ENCODE measurements around the gene SEPTIN7.
A peak's percentile ranks its signal among the peaks of the same experiment; 100 is the strongest.

The SEPTIN7 gene

DNA sequence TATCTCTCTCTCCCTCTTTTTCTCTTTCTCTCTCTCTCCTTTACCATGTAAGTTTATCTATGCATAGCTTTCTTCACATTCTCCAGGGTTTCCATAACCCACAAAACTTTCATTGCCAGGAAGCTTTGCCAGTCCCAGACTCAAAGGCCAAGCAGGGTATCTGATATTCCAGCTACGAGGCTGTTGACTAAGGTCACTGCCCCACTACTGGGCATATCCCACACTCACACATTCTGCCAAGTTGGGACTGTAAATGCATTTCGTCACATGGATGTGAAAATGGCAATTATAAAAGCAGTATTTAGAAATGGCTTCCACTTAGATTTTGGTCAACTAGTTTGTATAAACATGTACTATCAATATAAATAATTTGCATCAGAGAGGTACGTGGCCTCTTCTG is 43.3 kb upstream of the SEPTIN7 start:
- TF ChIP-seq, protein P1, sequence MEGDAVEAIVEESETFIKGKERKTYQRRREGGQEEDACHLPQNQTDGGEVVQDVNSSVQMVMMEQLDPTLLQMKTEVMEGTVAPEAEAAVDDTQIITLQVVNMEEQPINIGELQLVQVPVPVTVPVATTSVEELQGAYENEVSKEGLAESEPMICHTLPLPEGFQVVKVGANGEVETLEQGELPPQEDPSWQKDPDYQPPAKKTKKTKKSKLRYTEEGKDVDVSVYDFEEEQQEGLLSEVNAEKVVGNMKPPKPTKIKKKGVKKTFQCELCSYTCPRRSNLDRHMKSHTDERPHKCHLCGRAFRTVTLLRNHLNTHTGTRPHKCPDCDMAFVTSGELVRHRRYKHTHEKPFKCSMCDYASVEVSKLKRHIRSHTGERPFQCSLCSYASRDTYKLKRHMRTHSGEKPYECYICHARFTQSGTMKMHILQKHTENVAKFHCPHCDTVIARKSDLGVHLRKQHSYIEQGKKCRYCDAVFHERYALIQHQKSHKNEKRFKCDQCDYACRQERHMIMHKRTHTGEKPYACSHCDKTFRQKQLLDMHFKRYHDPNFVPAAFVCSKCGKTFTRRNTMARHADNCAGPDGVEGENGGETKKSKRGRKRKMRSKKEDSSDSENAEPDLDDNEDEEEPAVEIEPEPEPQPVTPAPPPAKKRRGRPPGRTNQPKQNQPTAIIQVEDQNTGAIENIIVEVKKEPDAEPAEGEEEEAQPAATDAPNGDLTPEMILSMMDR (IDR thresholded peaks at IDR 0.05; ENCODE audit: unreplicated experiment in 3 of 3) = no peak
- Mint-ChIP-seq H3K27ac (peak overlapping the region; percentile 21 to 80 (median 76)), H3K9me3 (no peaks in the 10 kb centered on the region), H3K4me1 (peaks cover 46% of the 10 kb centered on the region), H3K4me3 (no peak overlapping the region), H3K36me3 (ENCODE audit: low read depth) (no peaks in the 10 kb centered on the region), H3K27me3 (ENCODE audit: low read depth) (no peaks in the 10 kb centered on the region)

DNA sequence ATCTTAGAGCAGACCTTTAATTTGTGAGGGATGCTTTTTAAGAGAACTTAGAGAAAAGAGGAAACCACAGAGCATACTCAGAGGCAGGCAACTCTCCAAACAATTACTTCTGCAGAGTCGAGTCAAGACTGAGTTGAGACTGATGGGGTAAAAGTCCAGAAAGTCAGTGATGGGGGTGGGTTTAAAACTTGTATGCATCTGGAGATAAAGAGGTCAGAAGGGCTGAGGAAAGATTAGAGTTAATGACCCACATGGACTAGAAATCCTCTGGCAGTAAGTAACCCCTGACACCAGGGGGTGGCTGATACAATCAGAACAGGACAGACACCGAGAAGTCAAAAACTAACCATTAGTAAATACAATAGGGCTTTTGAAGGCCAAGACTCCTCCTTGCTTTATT is 42.4 kb upstream of the SEPTIN7 start:
- no peaks in the 10 kb centered on the region for H3K36me3 Mint-ChIP-seq (ENCODE audit: low read depth)
- H3K27ac Mint-ChIP-seq = peak overlapping the region; percentile 14 to 80 (median 77)
- H3K4me1 Mint-ChIP-seq = peaks cover 51% of the 10 kb centered on the region
- H3K4me3 Mint-ChIP-seq = no peak overlapping the region
- TF ChIP-seq, protein P1 (IDR thresholded peaks at IDR 0.05; ENCODE audit: unreplicated experiment in 3 of 3) = no peak
- no peaks in the 10 kb centered on the region for H3K9me3 Mint-ChIP-seq
- no peaks in the 10 kb centered on the region for H3K27me3 Mint-ChIP-seq (ENCODE audit: low read depth)

DNA sequence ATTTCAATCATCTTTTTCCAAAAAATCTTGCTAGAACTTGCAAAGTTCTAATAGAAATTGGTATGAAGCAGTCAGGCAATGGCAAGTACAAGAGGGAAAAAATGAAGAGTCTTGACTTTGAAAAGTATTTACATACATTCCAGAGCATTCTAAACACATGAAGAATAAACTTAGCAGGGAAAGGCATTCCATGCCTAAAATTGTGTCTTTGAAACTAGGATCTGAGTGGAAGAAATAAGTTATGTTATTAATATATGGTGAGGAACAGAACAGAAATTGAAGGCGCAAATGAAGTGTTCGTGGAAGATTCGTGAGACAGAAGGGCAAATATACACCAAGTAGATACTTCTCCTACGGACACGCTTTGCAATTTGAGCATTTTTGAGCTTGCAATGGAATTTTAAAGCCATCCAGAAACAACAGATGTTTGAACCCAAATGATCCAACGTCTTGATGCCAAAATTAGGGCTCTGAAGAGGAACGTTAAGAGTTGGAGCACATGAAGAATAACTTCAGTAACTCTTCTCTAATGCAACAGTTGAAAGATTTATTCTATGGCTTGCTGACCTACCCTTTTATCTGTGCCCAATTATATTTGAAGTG is 40.6 kb upstream of the SEPTIN7 start:
- TF ChIP-seq, protein P1 (IDR thresholded peaks at IDR 0.05; ENCODE audit: unreplicated experiment in 3 of 3) = no peak
- no peaks in the 10 kb centered on the region for H3K36me3 Mint-ChIP-seq (ENCODE audit: low read depth)
- peak overlapping the region in 2 of 3 experiments; percentile 3 to 9 for H3K4me3 Mint-ChIP-seq

DNA sequence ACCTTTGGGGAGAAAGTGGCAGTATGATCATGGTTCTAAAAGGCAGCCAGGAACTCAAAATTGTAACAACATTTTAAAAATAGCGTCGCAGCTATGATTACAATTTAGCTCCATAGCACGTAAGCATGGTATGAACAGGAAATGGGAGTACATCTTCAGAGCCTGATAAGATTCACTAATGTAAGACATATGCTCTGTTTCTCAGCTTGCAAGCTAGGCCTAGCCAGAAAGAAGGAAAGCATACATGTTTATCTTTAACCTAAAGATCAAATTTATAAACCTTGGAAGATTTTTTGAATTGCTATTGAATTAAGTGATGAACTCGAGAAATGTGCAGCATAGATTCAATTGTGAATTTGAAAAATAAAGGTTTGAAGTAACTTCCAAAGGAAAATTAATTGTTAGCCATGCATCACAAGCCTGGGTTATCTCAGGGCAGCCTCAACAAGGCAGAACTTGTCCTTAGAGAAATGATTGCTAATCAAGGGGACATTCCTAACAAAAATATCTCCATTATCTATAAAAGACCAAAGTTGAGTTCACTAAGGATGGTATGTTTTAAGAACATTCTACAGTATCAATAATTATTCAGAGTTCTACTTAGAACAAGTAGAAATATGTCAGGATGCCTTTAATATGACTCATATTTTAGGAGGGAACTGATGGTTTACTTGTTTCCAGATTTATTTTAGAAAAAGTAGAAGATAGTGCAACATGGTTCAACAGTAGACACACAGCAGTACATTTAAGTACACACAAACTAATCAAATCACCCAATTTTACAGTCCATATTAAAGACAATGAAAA is 38.8 kb upstream of the SEPTIN7 start:
- no peak overlapping the region for H3K4me3 Mint-ChIP-seq
- H3K36me3 Mint-ChIP-seq (ENCODE audit: low read depth) = no peaks in the 10 kb centered on the region
- no peaks in the 10 kb centered on the region for H3K9me3 Mint-ChIP-seq
- peaks cover 48% of the 10 kb centered on the region for H3K4me1 Mint-ChIP-seq
- peak overlapping the region; percentile 77 to 90 (median 82) for H3K27ac Mint-ChIP-seq
- H3K27me3 Mint-ChIP-seq (ENCODE audit: low read depth) = no peaks in the 10 kb centered on the region
- TF ChIP-seq, protein P1 (IDR thresholded peaks at IDR 0.05; ENCODE audit: unreplicated experiment in 3 of 3) = no peak

More for the DNA sequence above, 40.6 kb upstream of the SEPTIN7 start:
- no peaks in the 10 kb centered on the region for H3K9me3 Mint-ChIP-seq
- no peaks in the 10 kb centered on the region for H3K27me3 Mint-ChIP-seq (ENCODE audit: low read depth)
- peaks cover 51% of the 10 kb centered on the region for H3K4me1 Mint-ChIP-seq
- peak overlapping the region; percentile 82 to 93 (median 90) for H3K27ac Mint-ChIP-seq

DNA sequence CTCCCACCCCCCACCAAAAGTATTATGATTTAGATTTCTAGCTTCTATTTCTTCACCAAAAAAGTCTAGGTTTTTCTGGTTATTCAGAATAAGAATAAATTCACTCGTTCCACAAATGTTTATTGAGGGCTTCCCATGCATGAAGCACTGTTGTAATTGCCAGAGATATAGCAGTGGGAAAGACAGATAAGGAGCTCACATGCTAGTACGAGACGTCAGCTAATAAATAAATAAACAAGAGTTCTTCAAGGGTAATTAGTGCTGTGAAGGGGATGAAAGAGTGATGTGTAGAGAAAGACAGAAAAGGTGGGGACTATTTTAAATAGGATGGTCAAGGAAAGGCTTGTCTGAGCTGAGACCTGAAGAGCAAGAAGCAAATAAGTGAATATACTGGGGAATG is 38.1 kb upstream of the SEPTIN7 start:
- TF ChIP-seq, protein P1 (IDR thresholded peaks at IDR 0.05; ENCODE audit: unreplicated experiment in 3 of 3) = no peak
- H3K9me3 Mint-ChIP-seq = peaks cover 3% of the 10 kb centered on the region
- no peak overlapping the region for H3K4me3 Mint-ChIP-seq
- H3K36me3 Mint-ChIP-seq (ENCODE audit: low read depth) = no peaks in the 10 kb centered on the region
- peaks cover 42% of the 10 kb centered on the region for H3K4me1 Mint-ChIP-seq
- peak overlapping the region; percentile 77 to 90 (median 82) for H3K27ac Mint-ChIP-seq
- no peaks in the 10 kb centered on the region for H3K27me3 Mint-ChIP-seq (ENCODE audit: low read depth)

Measured in nephron (organoid).